Left ventricle myocardium inferior (tissue), 1 donor: ENCODE results near the gene MICAL3. TPM values are rescaled to one million over a fixed set of nuclear protein-coding genes. Genes with fewer than 3 reads are reported as not detected.

Source experiments
- DNase-seq: peaks from one replicate; pipeline ENCODE4 v3.0.0-alpha.2; 2020
- H3K27ac ChIP-seq: fragments of 200-600 bp; replicated peaks from 2 replicates; pipeline ENCODE4 v1.8.0; 2021
- H3K27me3 ChIP-seq: fragments of 200-600 bp; 2 replicates; pipeline ENCODE4 v1.8.0; 2021; ENCODE audit warnings: low read depth
- H3K36me3 ChIP-seq: fragments of 200-600 bp; 2 replicates; pipeline ENCODE4 v1.8.0; 2021
- H3K4me1 ChIP-seq: fragments of 200-600 bp; 2 replicates; pipeline ENCODE4 v1.8.0; 2021
- H3K4me3 ChIP-seq: fragments of 200-600 bp; 2 replicates; pipeline ENCODE4 v1.8.0; 2021; ENCODE audit warnings: mild to moderate bottlenecking, moderate library complexity
- H3K9me3 ChIP-seq: fragments of 200-600 bp; replicated peaks from 2 replicates; pipeline ENCODE4 v1.8.0; 2021
- intact Hi-C: fragments of 100-400 bp; cut with micrococcal nuclease; formaldehyde crosslinking; loops from one replicate; pipeline ENCODE4 v1.11.0; 2022
- total RNA-seq: library from RNA; stranded (reverse); fragmentation: NEBNext Ultra II Directional; extraction: Animal tissue kit (Norgen Biotek cat#: 25700); gene quantifications from one replicate; pipeline ENCODE4 v1.2.1, GENCODE V29; 2021
- TF ChIP-seq, protein P1 (sequence below): fragments of 200-600 bp; IDR thresholded peaks from 2 replicates; pipeline ENCODE4 v1.8.0; 2021; ENCODE audit warnings: antibody characterized with exemption, mild to moderate bottlenecking, borderline replicate concordance
- donor health status: DM: no; HTN: yes; CAD: no; lungs with severe emphysema.

Gene MICAL3
- total RNA-seq, 1 donor from 2014 or later: 92.5 TPM

DNA sequence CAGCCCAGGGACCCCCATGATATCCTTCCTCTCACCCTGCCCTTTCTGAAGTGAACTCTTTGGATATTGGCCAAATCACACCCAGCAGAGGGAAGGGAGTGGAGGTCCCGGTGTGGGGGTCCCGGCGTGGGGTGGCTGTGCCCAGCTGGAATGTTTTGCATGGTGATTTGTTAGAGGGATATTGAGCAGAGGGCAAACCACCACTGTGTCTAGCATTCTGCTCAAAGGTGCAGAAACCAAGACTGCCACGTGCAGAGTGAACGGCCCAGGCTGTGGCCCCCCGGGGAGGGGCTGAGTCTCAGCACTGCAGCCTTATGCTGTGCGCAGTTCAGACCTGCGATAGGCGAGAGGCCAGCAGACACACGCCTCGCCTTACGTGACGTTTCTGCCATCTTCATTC lies 242.2 kb downstream of the MICAL3 start:
- no peak for DNase-seq
- TF ChIP-seq, protein P1, sequence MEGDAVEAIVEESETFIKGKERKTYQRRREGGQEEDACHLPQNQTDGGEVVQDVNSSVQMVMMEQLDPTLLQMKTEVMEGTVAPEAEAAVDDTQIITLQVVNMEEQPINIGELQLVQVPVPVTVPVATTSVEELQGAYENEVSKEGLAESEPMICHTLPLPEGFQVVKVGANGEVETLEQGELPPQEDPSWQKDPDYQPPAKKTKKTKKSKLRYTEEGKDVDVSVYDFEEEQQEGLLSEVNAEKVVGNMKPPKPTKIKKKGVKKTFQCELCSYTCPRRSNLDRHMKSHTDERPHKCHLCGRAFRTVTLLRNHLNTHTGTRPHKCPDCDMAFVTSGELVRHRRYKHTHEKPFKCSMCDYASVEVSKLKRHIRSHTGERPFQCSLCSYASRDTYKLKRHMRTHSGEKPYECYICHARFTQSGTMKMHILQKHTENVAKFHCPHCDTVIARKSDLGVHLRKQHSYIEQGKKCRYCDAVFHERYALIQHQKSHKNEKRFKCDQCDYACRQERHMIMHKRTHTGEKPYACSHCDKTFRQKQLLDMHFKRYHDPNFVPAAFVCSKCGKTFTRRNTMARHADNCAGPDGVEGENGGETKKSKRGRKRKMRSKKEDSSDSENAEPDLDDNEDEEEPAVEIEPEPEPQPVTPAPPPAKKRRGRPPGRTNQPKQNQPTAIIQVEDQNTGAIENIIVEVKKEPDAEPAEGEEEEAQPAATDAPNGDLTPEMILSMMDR: no peak
- no peaks in the 10 kb centered on the region for H3K36me3 ChIP-seq
- intact Hi-C loops: no loop called here
- H3K4me1 ChIP-seq: peaks cover 48% of the 10 kb centered on the region
- H3K9me3 ChIP-seq: no peaks in the 10 kb centered on the region
- no peaks in the 10 kb centered on the region for H3K27me3 ChIP-seq
- H3K4me3 ChIP-seq: no peak overlapping the region
- no peak overlapping the region for H3K27ac ChIP-seq

DNA sequence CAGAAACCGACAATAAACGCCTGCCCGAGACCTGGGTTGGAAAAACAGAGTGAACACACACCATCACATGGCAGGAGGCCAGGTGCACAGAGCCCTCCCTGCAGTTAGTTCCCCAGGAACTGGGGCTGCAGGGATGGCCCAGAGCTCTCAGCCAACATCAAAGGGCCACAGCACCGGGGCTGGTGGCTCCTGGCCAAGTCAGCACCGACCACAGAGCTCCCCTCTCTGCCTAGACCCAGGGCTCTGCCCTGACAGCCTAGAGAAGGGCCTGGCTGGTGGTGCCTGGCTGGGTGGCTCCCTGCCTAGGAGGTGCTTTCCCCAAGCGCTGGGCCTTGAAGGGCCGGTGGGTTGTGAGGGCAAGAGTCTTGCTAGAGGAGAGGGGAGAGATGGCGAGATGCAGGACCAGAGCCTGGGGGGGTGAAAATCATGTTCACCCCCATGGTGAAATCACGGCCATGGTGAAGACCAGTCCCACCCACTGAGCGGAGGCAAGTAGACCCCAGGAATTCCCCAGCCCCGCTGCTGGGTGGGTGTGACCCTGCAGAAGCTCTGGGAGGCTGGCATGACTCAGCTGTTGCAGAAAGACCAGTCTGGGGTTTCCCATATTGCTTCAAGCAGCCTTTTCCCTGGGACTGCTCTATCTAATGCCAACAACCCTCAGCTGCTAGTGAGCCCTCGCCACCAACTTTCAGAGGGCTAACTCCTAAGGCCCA lies 242.9 kb downstream of the MICAL3 start:
- H3K4me3 ChIP-seq: no peak overlapping the region
- no peak overlapping the region for H3K27ac ChIP-seq
- no peaks in the 10 kb centered on the region for H3K9me3 ChIP-seq
- no peaks in the 10 kb centered on the region for H3K36me3 ChIP-seq
- TF ChIP-seq, protein P1: no peak
- no peak for DNase-seq
- H3K4me1 ChIP-seq: peaks cover 41% of the 10 kb centered on the region
- intact Hi-C loops: no loop called here
- no peaks in the 10 kb centered on the region for H3K27me3 ChIP-seq

DNA sequence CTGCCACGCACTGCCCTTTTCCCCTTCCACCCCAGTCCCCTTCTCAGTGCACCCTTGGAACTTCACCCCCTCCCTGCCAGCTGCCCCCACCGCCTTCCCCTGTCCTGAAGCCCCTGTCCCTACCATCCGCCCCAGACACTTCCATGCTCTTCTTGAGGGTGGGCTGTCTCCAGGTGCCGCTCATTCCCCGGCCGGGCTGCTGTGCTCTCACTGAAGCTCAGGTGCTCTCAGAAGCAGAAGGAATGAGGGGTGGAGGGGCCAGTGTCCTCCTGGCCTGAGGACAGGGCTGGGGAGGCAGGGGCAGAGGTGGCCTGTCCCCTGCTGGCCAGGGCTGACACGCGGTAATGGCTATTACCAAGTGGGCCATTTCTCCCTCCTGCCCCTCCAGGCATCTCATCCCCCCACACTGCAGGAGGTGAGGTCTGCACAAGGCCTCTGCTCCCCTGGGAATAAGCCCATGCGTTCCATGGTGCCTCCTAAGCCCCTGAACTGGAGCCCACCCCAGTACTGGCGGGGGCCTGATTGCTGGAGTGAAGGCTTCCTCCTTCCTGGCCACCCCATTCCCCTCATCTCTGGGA lies 243.5 kb downstream of the MICAL3 start:
- TF ChIP-seq, protein P1: no peak
- no peak for DNase-seq
- H3K27me3 ChIP-seq: no peaks in the 10 kb centered on the region
- no peak overlapping the region for H3K27ac ChIP-seq
- intact Hi-C loops: no loop called here
- H3K4me3 ChIP-seq: no peak overlapping the region
- no peaks in the 10 kb centered on the region for H3K9me3 ChIP-seq
- H3K36me3 ChIP-seq: no peaks in the 10 kb centered on the region
- H3K4me1 ChIP-seq: peaks cover 35% of the 10 kb centered on the region

DNA sequence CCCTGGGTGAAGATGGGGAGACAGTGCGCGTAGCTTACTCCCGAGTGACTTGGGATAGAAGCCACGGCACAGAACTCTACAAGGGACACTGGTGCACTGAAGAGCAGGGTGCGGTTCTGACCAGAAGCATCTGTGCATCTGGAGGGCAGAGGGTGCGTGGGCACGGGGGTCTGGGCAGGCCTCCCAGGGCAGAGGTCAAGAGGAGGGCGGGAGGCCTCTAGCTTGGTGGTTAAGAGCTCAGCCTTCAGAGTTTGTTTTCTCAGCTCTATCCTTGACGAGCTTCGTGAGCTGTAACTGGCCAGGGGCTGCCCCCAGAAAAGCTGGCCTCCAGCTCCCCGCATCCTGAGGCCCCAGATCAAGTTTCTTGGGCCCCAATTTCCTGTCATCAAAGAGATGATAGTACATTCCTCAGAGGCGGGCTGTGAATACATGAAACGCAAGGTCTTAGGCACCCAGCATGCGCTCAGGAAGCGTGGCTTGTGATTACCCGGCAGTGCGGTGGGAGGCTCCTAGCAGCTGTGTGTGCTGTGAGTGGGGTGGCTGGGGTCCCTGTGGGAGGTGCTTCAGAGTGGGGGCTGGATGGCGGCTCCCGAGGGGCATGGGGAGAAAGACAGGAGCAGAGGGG lies 244.1 kb downstream of the MICAL3 start:
- TF ChIP-seq, protein P1: no peak
- Histone ChIP-seq H3K27ac (no peak overlapping the region), H3K27me3 (no peaks in the 10 kb centered on the region), H3K9me3 (no peaks in the 10 kb centered on the region), H3K4me1 (peaks cover 29% of the 10 kb centered on the region), H3K4me3 (no peak overlapping the region), H3K36me3 (no peaks in the 10 kb centered on the region)
- DNase-seq: no peak
- intact Hi-C loops: no loop called here

DNA sequence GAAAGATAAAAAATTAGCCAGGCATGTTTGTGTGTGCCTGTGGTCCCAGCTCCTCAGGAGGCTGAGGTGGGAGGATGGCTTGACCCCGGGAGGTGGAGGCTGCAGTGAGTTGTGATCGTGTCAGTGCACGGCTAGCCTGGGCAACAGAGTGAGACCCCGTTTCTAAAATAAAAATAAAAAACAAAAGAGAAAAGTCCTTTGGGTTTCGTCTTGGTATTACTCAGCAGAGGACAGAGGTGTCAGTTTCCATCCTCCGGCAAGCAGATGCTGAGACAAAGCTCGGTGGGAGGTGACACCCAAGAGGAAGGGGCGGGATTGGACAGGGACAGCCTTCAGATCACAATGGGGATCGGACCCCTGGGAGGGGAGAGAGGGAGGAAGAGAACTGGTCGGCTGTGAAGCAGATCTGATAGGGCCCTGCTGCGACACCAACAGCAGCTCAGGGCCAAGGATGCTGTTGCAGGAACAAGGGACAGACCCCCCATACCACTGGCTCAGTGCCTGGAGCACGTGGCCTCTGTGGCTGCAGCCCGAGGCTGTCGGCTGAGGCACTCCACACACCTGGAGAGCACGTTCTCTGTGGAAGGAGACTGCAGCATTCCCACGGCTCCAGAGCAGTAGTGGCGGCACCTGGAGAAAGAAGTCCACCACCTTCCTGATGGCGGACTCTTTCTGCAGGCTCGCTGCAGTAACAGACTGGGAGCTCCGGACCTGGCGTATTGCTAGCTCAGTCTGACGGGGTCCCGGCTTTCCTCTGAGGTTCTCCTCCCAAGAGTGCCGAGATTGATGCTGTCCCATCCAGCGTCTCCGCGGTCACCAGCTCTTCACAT lies 244.9 kb downstream of the MICAL3 start:
- H3K4me3 ChIP-seq: no peak overlapping the region
- H3K9me3 ChIP-seq: no peaks in the 10 kb centered on the region
- DNase-seq: no peak
- H3K27ac ChIP-seq: no peak overlapping the region
- intact Hi-C loops: no loop called here
- H3K4me1 ChIP-seq: peaks cover 33% of the 10 kb centered on the region
- H3K36me3 ChIP-seq: no peaks in the 10 kb centered on the region
- no peaks in the 10 kb centered on the region for H3K27me3 ChIP-seq
- TF ChIP-seq, protein P1: no peak
